HG03521 (cell line): ENCODE measurements around the gene SEC16A.

Experiments used
- ATAC-seq: cut with Tn5 transposase; IDR thresholded peaks from one replicate; pipeline ENCODE4 v1.9.1; 2021; ENCODE audit warnings: mild to moderate bottlenecking, moderate library complexity; ENCODE audit not compliant: unreplicated experiment

Gene SEC16A

GRCh38 chr9:136487672-136488071 lies 4.8 kb upstream of the SEC16A start:
- ATAC-seq = no peak

- no peak for ATAC-seq
These were observed 4.2 kb upstream of the SEC16A start for GRCh38 chr9:136486823-136487620.

DNA sequence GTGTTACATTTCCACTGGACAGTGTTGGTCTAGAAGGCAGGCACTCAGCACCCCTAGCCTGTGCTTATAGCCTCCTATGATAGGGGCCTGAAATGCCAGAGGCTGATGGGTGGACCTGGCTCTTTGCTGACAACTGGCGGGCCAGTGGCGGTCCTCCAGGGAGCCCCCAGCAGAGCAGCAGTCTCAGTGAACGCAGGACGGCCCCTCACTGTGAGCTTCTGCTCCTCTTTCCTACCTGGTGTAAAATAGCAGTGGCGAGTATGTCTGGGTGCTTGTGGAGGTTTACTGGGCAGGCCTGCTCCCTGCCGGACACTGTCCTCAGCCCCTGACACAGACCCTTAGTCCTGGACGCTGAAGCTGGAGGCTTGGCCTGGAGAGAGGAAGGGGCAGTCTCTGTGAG lies 3.3 kb upstream of the SEC16A start:
- no peak for ATAC-seq

GRCh38 chr9:136485049-136486045 lies 2.5 kb upstream of the SEC16A start:
- no peak for ATAC-seq

- ATAC-seq = no peak
These were observed 1.6 kb upstream of the SEC16A start for GRCh38 chr9:136484153-136485048.

DNA sequence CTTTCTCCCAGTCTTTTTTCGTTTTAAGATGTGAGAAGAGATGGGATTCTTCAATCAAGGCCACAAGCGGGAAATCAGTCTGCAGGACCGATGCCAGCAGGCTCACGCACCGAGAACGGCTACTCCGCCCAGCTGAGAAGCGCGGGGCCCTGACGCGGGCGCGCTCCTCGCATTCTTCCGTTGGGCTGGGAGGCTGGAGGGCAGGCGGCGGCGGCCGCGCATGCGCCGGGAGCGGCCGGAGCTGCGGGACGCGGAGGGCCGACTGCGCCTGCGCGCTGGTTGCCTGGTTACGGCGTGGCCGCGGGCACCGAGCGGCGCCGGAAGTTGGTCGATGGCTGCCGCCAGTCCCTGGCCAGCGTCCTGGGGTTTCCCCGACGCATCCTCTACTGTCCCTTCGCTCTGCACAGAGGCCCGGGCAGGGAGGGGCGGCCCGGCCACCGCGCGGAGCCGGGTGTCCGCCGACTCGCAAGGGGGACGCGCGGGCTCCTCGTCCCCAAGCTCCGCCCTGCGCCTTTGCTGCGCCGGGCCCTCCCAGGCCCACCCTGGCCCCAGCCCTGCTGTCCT lies 831 bp upstream of the SEC16A start:
- peak; percentile 54 for ATAC-seq

- ATAC-seq = no peak
These were observed 621 bp downstream of the SEC16A start for GRCh38 chr9:136482046-136482792.

DNA sequence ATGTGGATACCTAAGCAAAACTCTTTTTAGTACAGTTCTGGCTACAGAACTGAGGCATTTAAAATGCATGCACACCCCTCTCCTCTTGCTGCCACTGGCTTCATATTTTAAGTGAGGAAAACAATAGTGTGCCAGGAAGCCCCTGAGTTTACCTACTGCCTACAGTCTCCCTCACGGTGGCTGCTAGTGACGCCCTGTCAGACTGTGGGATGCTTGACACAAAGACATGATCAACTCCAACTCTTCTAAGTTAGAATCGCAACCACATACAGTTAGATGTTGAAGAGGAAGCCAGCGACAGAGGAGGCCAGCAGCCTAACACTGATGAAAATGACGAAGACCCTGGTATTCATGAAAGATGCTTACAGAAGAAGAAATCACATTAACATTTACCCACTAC lies 1.3 kb downstream of the SEC16A start:
- ATAC-seq = no peak

- ATAC-seq = no peak
These were observed 6.3 kb downstream of the SEC16A start for GRCh38 chr9:136476369-136477150.

- ATAC-seq = no peak
These were observed 7.6 kb downstream of the SEC16A start for GRCh38 chr9:136474974-136475865.

DNA sequence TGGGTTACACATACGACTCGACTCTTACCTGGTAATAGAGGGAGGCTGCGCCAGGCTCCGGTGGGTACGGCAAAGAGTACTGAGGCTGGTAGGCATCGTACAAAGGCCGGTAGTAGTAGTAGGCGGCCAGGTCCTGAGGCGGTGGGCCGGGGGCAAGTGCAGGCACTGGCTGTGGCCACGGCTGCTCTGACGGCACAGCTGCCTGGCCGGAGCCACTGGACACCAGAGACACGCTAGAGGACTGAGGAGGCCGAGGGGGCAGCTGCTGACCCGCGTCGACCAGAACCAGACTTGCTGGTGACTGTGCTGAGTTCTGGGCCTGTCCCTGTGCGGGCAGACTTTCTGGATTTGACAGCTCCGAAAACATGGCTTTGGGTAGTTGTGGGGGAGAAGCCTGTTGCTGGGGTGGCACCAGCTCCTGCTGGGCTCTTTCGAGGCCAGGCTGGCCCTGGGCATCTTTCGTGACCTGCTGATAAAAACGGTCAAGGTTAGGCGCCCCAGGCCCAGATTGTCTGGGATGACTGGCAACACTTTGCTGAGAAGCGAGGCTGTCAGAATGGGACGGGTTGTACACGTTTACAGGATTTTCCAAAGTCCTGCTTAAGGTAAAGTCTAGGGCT lies 8.7 kb downstream of the SEC16A start:
- no peak for ATAC-seq

DNA sequence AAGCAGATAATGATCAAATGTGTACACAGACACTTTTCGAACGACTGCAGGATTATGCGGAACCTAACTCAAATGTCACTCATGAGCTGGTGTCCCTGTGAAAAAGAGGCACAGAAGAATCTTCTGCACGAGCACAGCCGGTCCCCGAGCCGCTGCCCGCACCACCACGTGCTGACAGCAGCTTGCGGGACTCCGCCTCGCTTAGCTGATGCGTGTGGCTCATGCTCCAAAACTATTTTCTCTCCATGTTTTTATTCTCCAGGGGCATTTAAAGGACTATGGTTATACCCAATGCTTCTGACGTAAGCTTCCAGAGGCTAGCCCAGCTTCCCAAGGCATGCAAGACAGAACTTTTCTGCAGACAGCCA lies 9.5 kb downstream of the SEC16A start:
- no peak for ATAC-seq

- no peak for ATAC-seq
These were observed 10.0 kb downstream of the SEC16A start for GRCh38 chr9:136472640-136473353.

DNA sequence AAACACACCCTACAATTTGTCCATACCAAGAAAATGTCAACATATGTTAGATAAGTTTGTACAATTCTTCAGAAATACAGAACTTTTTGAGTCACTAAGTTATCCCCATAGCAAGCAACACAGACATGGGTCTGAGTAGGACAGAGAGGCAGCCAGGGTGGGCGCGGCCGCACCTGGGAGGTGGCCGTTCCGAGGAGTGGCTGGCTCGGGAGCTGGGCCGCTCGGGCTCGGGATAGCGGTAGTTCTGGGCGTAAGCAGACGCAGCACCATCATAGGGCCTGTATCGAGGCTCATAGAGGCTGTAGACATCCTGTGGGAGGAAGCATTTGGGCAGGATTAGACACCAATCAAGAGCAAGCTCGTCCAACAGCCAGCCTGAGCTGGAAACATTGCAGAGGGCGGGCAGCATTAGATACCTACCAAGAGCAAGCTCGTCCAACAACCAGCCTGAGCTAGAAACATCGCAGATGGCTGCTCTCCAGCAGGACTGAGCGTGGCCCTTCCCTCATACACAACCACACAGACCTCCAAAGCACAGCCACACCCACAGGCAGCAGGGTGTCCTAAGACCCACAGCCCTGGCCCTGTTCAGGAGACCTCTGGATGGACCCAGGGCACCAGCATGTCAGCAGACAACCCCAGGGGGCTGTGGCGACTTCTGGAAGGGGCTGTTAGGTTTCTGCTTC lies 10.9 kb downstream of the SEC16A start:
- no peak for ATAC-seq

GRCh38 chr9:136470792-136471469 lies 11.9 kb downstream of the SEC16A start:
- ATAC-seq = no peak

DNA sequence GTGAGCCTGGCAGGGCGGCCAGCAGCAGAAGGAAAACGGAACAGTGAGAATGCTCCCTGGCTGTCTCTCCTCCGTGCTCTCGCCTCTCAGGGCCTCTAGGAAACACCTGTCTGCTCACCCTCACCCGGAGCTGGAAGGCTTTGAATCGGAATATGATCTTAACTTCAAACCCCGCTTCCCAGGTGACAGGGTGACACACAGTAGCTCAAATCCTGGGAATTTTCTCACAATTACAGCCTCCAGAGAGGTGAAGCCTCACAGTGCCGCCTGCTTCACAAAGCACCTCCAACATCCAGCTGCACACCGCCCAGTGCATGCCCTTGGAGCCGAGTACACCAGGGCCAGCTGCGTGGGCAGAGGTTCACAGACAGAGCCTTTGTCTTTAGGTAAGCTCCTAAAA lies 12.5 kb downstream of the SEC16A start:
- no peak for ATAC-seq
